Jurkat, Clone E6-1 (cell line): ENCODE results near the gene PLCG1.

ENCODE experiments used
- DNase-seq: peaks from one replicate; pipeline ENCODE4 v3.0.0-alpha.2; 2011; ENCODE audit warnings: low read depth, low spot score
- H3K4me3 ChIP-seq: 2 replicates; pipeline ENCODE4 v1.5.1; 2011; ENCODE audit warnings: mild to moderate bottlenecking, low read length, control low read depth, moderate library complexity

Gene PLCG1

DNA sequence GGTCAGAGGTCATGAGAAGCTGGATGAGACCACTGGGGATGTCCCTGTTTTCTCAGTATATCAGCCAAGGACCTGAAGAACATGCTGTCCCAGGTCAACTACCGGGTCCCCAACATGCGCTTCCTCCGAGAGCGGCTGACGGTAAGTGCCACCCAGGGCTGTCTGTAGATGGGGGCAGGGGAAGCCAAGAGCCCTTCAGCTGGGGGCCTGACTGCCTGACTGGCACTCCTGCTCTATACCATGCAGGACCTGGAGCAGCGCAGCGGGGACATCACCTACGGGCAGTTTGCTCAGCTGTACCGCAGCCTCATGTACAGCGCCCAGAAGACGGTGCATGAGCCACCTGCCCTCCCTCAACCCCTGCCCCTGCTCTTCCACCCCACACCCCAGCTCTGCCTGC is 25.1 kb downstream of the PLCG1 start:
- no peak for DNase-seq
- H3K4me3 ChIP-seq: no peak overlapping the region

DNA sequence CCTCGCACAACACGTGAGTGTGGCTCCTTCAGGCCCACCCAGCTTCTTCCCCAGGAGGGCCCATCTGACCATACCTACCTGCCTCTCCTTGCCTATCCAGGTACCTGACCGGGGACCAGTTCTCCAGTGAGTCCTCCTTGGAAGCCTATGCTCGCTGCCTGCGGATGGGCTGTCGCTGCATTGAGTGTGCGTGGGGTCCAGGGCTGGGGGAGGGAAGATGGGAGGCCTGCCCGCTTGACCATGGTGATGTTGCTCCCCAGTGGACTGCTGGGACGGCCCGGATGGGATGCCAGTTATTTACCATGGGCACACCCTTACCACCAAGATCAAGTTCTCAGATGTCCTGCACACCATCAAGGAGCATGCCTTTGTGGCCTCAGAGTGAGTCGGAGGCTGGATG is 26.5 kb downstream of the PLCG1 start:
- H3K4me3 ChIP-seq: no peak overlapping the region
- DNase-seq: no peak

DNA sequence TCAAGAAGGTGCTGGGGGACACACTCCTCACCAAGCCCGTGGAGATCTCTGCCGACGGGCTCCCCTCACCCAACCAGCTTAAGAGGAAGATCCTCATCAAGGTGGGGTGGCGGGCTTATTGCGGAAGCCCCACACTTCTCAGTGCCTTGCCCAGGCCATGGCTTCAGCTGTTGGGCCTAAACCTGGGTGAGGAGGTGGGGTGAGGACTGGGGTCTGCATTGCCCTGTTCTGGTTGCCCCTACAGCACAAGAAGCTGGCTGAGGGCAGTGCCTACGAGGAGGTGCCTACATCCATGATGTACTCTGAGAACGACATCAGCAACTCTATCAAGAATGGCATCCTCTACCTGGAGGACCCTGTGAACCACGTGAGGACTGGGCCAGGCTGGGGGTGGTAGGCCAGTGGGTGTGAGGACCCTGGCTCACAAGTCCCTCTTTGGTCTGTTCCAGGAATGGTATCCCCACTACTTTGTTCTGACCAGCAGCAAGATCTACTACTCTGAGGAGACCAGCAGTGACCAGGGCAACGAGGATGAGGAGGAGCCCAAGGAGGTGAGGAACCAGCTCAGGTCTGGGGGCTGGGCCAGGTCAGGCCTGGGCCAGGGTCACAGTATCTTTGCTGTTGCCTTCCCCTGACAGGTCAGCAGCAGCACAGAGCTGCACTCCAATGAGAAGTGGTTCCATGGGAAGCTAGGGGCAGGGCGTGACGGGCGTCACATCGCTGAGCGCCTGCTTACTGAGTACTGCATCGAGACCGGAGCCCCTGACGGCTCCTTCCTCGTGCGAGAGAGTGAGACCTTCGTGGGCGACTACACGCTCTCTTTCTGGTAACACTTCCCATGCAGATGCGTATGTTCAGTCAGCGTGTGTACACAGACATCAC is 27.9 kb downstream of the PLCG1 start:
- H3K4me3 ChIP-seq: no peak overlapping the region
- no peak for DNase-seq

DNA sequence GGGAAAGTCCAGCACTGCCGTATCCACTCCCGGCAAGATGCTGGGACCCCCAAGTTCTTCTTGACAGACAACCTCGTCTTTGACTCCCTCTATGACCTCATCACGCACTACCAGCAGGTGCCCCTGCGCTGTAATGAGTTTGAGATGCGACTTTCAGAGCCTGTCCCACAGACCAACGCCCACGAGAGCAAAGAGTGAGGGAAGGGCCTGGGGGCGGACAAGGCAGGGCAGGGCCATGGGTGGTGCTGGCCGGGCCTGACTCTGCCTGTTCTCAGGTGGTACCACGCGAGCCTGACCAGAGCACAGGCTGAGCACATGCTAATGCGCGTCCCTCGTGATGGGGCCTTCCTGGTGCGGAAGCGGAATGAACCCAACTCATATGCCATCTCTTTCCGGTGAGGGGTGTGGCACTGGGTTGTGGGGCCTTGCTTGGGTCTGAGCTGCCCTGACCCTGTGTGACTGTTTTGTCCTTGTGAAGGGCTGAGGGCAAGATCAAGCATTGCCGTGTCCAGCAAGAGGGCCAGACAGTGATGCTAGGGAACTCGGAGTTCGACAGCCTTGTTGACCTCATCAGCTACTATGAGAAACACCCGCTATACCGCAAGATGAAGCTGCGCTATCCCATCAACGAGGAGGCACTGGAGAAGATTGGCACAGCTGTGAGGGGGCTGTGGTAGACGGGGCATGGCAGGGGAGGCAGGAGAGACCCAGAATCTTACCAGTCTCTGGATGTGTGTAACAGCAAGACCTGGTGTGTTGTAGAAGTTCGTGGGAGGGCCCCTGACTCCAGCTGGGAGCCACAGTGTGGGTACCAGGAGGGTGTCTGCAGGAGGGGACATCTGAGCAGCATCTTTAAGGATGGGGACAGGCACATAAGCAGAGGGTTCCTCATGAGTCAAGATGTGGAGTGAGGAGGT is 29.1 kb downstream of the PLCG1 start:
- DNase-seq: no peak
- H3K4me3 ChIP-seq: no peak overlapping the region

DNA sequence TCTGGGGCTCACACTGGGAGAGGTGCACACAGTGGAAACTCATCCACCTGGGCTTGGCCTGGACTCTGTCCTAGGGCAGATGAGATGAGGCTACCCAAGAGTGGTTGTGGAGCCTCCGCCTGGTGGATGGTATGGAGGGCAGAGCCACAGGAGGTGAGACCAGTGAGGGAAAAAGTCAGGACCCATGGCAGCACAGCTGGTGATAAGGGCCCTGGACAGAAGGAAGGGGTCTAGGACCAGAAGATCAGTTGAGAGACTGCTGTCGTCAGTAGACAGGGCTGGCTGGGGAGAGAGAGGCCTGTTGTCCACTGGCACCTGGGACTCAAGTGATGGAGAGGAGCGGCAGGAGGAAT is 29.8 kb downstream of the PLCG1 start:
- no peak overlapping the region for H3K4me3 ChIP-seq
- DNase-seq: no peak

DNA sequence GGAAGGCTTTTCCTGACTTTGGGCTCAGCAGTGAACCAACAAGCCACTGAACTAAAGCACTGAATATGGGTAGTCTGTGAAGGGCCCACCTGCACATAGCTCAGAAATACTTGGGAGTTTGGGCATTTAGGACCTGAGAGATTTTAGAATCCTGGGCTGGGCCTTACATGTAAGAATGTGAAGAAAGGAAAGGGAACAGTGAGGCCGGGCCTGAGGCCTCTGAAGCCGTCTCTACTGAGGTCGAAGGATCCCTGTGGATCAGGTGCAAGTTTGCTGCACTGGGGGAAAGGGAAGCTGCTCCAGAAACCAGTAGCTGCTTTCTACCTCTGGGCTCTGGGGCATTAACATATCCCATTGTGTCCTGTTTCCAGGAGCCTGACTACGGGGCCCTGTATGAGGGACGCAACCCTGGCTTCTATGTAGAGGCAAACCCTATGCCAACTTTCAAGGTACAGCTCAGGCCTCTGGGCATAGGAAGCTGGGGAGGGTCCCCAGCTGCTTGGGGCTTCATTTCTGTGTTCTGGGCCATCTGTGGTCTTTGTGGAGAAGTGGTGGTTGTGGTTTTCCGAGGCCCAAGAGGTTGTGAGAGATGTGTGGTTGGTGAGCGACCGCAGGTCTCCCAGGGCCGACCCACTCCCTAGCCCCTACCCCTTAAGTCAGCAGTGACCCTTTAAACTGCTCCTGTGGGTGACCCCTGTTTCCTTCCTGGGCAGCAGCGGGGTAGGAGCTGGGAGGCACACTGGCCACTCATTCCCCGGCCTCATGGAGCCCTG is 30.3 kb downstream of the PLCG1 start:
- no peak for DNase-seq
- no peak overlapping the region for H3K4me3 ChIP-seq

DNA sequence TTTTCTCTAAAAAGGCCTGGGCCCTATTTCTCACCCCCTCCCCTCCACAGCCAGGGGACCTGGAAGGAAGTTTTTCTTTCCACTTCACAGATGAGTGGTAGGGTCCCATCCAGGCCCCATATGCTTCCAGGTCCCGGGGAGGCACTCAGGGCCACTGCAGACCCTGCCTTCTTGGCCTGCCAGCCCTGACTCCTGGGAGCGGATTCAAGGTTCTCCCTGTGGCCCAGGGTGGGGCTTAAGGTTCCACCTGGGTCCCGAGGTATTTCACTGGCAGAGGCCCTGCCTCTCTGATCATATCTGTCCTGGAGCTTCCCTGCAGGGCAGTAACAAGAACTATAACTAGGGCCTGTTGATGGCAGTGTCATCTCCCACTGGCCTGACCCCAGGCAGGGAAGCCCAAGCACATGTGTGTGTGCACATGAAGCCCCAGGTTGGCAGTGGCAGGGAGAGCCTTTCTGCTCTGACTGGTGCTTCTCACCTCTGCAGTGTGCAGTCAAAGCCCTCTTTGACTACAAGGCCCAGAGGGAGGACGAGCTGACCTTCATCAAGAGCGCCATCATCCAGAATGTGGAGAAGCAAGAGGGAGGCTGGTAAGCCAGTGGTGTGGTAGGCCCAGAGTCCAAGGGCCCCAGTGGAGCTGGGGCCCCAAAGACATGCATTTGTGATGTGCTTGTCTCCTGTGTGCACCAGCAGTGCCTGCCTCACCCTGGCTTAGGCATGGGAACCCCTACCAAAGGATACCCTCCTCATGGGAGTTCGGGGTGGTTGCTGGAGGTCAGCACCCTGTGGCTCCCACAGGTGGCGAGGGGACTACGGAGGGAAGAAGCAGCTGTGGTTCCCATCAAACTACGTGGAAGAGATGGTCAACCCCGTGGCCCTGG is 31.2 kb downstream of the PLCG1 start:
- DNase-seq: no peak
- no peak overlapping the region for H3K4me3 ChIP-seq

DNA sequence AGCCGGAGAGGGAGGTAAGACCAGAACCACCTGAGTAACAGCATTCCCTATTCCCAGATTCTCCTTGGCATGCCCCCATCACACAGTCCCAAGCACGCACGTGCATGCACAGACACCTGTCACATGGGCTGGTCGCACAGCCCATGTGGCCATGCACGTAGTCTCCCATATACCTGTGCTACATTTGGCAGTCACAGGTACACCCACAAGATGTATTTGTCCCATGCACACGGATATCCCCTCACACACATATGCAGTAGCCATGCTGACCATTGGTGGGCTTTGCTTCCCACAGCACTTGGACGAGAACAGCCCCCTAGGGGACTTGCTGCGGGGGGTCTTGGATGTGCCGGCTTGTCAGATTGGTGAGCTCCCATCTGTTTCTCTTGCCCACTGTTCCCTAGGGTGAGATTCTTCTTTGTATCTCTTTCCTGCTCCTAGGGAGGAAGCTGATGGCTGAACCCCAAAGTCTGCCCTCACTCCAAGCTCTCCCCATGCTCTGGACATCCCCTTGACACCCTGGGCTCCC is 31.9 kb downstream of the PLCG1 start:
- no peak for DNase-seq
- no peak overlapping the region for H3K4me3 ChIP-seq

DNA sequence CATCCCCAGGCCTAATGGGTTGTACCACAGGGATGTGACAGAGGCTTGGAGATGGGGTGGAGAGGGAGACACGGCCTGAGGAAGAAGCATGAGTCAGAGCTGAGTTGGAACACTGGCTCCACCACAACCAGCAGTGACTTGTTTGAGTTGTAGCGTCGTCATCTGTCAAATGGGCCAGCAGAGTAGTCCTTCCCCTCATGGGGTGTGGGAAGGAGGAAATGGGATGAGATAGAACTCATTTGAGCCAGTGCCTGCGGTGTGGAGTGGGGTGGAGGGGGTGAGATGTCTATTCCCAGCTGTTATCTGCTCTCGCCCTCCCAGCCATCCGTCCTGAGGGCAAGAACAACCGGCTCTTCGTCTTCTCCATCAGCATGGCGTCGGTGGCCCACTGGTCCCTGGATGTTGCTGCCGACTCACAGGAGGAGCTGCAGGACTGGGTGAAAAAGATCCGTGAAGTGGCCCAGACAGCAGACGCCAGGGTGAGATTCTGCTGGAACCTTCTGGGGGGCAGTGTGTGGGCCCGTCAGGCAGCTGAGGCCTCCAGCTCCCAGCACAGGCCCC is 32.5 kb downstream of the PLCG1 start:
- DNase-seq: no peak
- H3K4me3 ChIP-seq: no peak overlapping the region

DNA sequence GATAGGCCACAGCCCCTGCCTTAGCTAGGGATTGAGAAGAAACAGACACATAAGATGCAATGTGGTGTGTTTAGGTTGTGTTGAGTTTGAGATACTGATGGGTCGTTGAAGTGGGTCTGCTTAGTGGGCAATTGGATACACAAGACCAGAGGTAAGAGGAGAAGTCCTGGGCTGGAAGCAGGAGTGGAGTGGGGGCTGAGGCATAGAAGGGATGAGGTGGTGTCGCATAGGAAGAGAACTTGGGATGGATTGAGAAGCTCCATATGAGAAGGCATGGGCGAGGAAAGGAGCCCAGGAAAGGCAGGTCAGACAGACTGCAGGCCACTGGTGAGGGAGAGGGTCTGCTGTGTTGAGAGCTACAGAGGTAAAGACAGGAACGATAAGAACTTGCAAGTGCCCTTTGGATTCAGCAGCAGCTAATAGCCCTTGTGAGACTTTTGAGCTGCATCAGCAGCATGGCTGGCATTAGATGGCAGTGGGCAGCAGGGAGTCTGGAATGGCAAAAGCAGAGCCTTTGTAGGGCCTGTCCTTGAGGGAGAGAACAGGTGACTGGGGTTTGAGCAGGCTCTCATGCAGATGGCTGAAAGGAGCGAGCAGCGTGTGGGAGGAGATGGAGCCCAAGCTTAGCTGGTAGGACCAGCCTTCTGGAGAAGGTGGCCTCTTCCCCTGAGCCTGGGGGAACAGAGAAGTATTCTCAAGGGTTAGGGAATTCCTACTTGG is 33.2 kb downstream of the PLCG1 start:
- H3K4me3 ChIP-seq: no peak overlapping the region
- no peak for DNase-seq

DNA sequence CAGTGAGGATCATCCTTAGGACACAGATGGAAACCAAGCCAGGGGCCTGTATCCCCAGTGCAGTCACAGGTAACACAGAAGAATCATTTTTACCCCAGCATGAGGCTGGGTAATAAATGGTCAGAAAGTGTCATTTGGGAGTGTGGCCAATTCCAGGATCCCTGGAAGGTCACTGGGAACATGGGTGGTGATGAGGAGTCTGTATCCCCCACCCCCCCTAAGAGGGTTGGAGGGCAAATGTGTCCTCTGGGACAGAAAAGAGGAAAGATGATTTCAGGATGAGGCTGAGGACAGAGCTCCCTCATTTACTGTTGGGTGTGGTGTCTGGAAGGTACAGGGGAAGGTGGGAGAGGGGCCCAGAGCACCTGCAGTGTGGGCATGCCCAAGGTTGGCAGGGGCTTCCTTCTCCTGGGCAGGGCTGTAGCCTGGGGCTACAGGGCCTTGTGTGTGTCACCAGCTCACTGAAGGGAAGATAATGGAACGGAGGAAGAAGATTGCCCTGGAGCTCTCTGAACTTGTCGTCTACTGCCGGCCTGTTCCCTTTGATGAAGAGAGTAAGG is 34.5 kb downstream of the PLCG1 start:
- DNase-seq: no peak
- no peak overlapping the region for H3K4me3 ChIP-seq

DNA sequence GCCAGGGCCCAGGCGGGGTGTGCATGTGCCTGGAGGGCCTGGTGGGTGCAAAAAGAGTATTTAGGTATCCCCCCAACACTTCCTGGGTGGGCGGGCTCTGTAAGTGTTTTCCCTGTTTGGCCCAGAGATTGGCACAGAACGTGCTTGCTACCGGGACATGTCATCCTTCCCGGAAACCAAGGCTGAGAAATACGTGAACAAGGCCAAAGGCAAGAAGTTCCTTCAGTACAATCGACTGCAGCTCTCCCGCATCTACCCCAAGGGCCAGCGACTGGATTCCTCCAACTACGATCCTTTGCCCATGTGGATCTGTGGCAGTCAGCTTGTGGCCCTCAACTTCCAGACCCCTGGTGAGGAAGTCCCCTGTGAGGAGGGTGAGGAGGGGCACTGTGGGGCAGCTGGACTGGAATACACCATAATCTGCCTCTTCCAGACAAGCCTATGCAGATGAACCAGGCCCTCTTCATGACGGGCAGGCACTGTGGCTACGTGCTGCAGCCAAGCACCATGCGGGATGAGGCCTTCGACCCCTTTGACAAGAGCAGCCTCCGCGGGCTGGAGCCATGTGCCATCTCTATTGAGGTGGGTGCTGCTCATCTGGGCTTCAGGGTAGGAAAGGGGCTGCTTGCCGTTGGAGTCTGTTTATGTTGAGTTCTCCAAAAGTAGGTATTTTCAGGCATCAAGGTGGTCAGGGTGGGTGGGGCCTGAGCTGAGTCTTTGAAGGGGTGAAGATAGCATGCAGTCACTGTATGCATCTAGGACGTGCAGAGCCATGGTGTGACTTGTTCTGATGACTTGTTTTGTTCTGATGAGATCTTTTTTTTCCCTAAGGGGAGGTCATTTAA is 35.2 kb downstream of the PLCG1 start:
- no peak overlapping the region for H3K4me3 ChIP-seq
- DNase-seq: no peak

DNA sequence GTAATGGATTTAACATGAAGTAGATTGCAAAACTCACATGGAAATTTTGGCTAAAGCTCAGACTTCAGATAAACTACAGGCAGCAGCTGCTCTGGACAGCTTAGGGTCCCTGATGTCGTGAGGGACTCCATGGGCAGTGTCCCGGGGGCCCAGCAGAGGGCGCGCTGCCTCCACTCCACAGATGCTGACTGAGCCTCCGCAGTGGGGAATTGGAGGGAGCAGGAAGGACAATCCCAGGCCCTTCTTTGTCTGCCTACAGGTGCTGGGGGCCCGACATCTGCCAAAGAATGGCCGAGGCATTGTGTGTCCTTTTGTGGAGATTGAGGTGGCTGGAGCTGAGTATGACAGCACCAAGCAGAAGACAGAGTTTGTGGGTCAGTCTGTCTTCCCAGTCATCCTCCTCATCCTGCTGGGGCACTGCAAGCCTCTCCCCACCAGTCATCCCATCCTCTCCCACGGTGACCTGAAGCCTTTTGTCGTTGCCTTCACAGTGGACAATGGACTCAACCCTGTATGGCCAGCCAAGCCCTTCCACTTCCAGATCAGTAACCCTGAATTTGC is 35.9 kb downstream of the PLCG1 start:
- H3K4me3 ChIP-seq: no peak overlapping the region
- no peak for DNase-seq

DNA sequence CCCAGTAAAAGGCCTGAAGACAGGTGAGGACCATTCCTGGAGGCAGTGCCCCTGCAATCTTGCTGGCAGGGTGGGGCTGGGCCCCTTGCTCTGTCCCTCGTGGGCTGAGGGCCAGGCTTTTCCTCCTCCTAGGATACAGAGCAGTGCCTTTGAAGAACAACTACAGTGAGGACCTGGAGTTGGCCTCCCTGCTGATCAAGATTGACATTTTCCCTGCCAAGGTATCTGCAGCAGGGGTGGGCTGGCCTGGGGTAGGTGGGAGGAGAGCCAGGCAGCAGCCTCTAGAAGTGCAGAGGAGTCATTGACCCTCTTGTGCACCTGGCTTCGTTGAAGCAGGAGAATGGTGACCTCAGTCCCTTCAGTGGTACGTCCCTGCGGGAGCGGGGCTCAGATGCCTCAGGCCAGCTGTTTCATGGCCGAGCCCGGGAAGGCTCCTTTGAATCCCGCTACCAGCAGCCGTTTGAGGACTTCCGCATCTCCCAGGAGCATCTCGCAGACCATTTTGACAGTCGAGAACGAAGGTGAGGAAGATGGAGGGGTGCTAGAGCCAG is 36.5 kb downstream of the PLCG1 start:
- no peak for DNase-seq
- H3K4me3 ChIP-seq: no peak overlapping the region

DNA sequence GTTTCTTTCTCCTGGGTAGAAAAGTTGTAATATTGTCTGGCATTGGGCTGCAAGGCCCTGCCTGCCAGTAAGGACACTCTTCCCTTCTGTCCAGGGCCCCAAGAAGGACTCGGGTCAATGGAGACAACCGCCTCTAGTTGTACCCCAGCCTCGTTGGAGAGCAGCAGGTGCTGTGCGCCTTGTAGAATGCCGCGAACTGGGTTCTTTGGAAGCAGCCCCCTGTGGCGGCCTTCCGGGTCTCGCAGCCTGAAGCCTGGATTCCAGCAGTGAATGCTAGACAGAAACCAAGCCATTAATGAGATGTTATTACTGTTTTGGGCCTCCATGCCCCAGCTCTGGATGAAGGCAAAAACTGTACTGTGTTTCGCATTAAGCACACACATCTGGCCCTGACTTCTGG is 37.0 kb downstream of the PLCG1 start:
- DNase-seq: no peak
- H3K4me3 ChIP-seq: no peak overlapping the region

DNA sequence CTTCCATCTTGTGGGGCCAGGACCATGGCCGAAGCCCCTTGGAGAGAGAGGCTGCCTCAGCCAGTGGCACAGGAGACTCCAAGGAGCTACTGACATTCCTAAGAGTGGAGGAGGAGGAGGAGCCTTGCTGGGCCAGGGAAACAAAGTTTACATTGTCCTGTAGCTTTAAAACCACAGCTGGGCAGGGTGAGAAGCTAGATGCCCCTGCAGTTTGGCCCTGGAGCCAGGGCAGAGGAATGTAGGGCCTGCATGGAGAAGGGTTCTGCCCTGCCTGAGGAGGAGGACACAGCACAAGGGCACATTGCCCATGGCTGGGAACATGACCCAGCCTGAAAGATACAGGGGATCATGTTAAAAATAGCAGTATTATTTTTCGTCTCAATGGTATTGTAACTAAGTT is 37.4 kb downstream of the PLCG1 start:
- DNase-seq: no peak
- H3K4me3 ChIP-seq: no peak overlapping the region
